SU-DHL-6 (cell line): ENCODE data around the gene MYO10.

ENCODE experiments used
- EZH2phosphoT487 ChIP-seq: fragments of 200-600 bp; sonication (generic), shearing (Covaris generic); conservative IDR thresholded peaks from 2 replicates; pipeline ENCODE4 v1.6.1; 2018; ENCODE audit warnings: mild to moderate bottlenecking, antibody characterized with exemption, low read length, moderate library complexity, mixed read lengths
- TF ChIP-seq, protein P1 (sequence below): fragments of 200-600 bp; sonication (generic); IDR thresholded peaks from one replicate; pipeline ENCODE4 v1.5.1; 2017; ENCODE audit warnings: antibody characterized with exemption, mild to moderate bottlenecking, low read length, moderate library complexity; ENCODE audit not compliant: insufficient read depth, poor library complexity, severe bottlenecking

DNA sequence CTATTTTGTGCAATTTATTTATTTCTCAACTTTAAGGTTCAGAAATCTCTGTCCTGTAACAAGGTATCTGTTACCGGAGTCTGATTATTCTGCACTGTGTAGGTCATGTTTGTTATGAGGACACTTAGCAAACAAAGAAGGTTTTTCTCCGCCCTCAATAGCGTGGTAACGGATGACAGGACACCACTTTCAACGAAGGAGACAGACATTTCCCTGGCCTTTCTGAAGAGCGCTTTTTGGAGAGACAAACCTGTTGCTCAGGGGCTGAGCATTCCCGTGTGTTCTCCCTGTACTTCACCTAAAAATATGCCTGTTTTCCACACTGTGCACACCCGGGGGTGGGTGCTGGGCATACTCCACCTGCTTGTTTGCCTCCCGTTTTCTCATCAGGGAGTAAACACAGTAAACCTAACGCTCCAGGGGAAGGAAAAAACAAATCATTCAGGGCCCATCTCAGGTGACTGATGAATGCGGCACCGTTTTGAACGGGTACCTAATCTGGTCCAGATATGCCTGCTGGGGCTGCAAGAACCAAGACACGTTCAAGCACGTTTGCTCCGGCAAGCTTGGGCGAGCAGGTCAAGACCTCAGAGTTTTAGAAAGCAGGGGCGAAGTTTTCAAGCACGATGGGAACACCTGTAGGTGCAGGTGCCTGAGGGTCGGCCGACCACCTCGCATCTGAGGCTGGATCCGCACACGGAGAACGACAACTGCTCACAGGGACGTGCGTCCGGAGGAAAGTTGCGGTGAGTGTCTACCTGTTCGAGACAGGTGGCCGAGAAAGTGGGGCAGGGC lies 320.1 kb downstream of the MYO10 start:
- TF ChIP-seq, protein P1, sequence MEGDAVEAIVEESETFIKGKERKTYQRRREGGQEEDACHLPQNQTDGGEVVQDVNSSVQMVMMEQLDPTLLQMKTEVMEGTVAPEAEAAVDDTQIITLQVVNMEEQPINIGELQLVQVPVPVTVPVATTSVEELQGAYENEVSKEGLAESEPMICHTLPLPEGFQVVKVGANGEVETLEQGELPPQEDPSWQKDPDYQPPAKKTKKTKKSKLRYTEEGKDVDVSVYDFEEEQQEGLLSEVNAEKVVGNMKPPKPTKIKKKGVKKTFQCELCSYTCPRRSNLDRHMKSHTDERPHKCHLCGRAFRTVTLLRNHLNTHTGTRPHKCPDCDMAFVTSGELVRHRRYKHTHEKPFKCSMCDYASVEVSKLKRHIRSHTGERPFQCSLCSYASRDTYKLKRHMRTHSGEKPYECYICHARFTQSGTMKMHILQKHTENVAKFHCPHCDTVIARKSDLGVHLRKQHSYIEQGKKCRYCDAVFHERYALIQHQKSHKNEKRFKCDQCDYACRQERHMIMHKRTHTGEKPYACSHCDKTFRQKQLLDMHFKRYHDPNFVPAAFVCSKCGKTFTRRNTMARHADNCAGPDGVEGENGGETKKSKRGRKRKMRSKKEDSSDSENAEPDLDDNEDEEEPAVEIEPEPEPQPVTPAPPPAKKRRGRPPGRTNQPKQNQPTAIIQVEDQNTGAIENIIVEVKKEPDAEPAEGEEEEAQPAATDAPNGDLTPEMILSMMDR: no peak
- TF ChIP-seq EZH2phosphoT487: no peak
